ENCODE results near the gene FHOD1. TPM values are rescaled to one million over a fixed set of nuclear protein-coding genes. Genes with fewer than 3 reads are reported as not detected.
A peak's percentile ranks its signal among the peaks of the same experiment; 100 is the strongest.

The FHOD1 gene
- polyA plus RNA-seq, 1 of the 3 experiments (the other 2 are of a cell fraction), result 70.9 TPM

- Histone ChIP-seq H3K4me1 (ENCODE audit: control insufficient read depth in 1 of 2, insufficient read depth in 2 of 2, low read depth in 1 of 2, low read length in 1 of 2) (peaks cover 8 to 11% of the 10 kb centered on the region in 2 experiments; a peak in 2 of 4 replicates), H3K9me3 (no peaks in the 10 kb centered on the region), H3K4me3 (ENCODE audit: low read depth in 2 of 2, low read length in 1 of 2) (no peak overlapping the region), H3K27me3 (ENCODE audit: insufficient read depth) (no peaks in the 10 kb centered on the region), H3K9ac (no peak overlapping the region), H3K79me2 (ENCODE audit: insufficient read depth) (no peaks in the 10 kb centered on the region), H3K36me3 (replicated peaks in 1 of 2; ENCODE audit: control insufficient read depth in 1 of 2, insufficient read depth in 2 of 2, low read length in 1 of 2) (peaks cover 0 to 40% of the 10 kb centered on the region in 2 experiments), H3F3A (replicated peaks; ENCODE audit: insufficient read depth) (peaks cover 4% of the 10 kb centered on the region), H3K4me2 (no peak overlapping the region), H2AFZ (ENCODE audit: low read depth) (no peak overlapping the region), H3K27ac (ENCODE audit: low read depth in 2 of 2, low read length in 1 of 2) (no peak overlapping the region), H4K20me1 (ENCODE audit: insufficient read depth) (no peaks in the 10 kb centered on the region), H3K9me2 (no peaks in the 10 kb centered on the region)
- 100% methylated on average over 3 of the region's 4 CpGs for WGBS (ENCODE audit: low lambda C conversion rate)
- no peak for DNase-seq
- CTCF ChIA-PET, result no interaction called here
- TF ChIP-seq MAX (IDR thresholded peaks at IDR 0.05; ENCODE audit: low read depth) (no peak), POLR2AphosphoS5 (IDR thresholded peaks at IDR 0.05; ENCODE audit: low read depth, low read length) (0 out of 2 replicates have a peak, but pooled peaks have one; percentile 10), FOXM1 (IDR thresholded peaks at IDR 0.05; ENCODE audit: low read depth) (no peak), IRF3 (IDR thresholded peaks at IDR 0.05; ENCODE audit: low read depth, low read length) (no peak), RCOR1 (IDR thresholded peaks at IDR 0.05; ENCODE audit: low read length) (no peak)
- POLR2A ChIA-PET, result no interaction called here
Observed at GRCh38 chr16:67204076-67204475, 43.2 kb downstream of the FHOD1 start.

- WGBS (ENCODE audit: low lambda C conversion rate), result 89% methylated on average over 10 of the region's 23 CpGs
- ChIA-PET CTCF (interaction anchor here (1.0 to 1.2 kb wide), 2 partner anchors 14 to 48 kb away, joined by 3 read pairs; no protein-coding TSS in a partner anchor), POLR2A (interaction anchor here (0.5 to 1.0 kb wide), 3 partner anchors 9 to 257 kb away, joined by 3 to 4 read pairs (median 3); no protein-coding TSS in a partner anchor)
Observed at GRCh38 chr16:67202956-67203493, 44.3 kb downstream of the FHOD1 start.

More at GRCh38 chr16:67202956-67203493, 44.3 kb downstream of the FHOD1 start:
- no peak overlapping the region for H3K9ac ChIP-seq
- DNase-seq, result no peak
- H3F3A ChIP-seq (replicated peaks; ENCODE audit: insufficient read depth), result peaks cover 6% of the 10 kb centered on the region
- no peaks in the 10 kb centered on the region for H3K9me3 ChIP-seq
- H3K36me3 ChIP-seq (replicated peaks in 1 of 2; ENCODE audit: control insufficient read depth in 1 of 2, insufficient read depth in 2 of 2, low read length in 1 of 2), result peaks cover 6 to 49% of the 10 kb centered on the region in 2 experiments
- H3K4me1 ChIP-seq (ENCODE audit: control insufficient read depth in 1 of 2, insufficient read depth in 2 of 2, low read depth in 1 of 2, low read length in 1 of 2), result peaks cover 6 to 11% of the 10 kb centered on the region in 2 experiments; a peak in 2 of 4 replicates
- H3K4me2 ChIP-seq, result no peak overlapping the region
- no peak overlapping the region for H3K27ac ChIP-seq (ENCODE audit: low read depth in 2 of 2, low read length in 1 of 2)
- TF ChIP-seq NRF1 (IDR thresholded peaks at IDR 0.05; ENCODE audit: low read depth, low read length) (no peak), IRF3 (IDR thresholded peaks at IDR 0.05; ENCODE audit: low read depth, low read length) (no peak), MAX (IDR thresholded peaks at IDR 0.05; ENCODE audit: low read depth) (no peak), TCF12 (IDR thresholded peaks at IDR 0.05) (no peak)
- no peak overlapping the region for H2AFZ ChIP-seq (ENCODE audit: low read depth)
- no peaks in the 10 kb centered on the region for H4K20me1 ChIP-seq (ENCODE audit: insufficient read depth)
- H3K79me2 ChIP-seq (ENCODE audit: insufficient read depth), result no peaks in the 10 kb centered on the region
- no peak overlapping the region for H3K4me3 ChIP-seq (ENCODE audit: low read depth in 2 of 2, low read length in 1 of 2)
- no peaks in the 10 kb centered on the region for H3K27me3 ChIP-seq (ENCODE audit: insufficient read depth)
- H3K9me2 ChIP-seq, result no peaks in the 10 kb centered on the region
